Right hindlimb (tissue), 1 donor: ENCODE measurements around the gene JAGN1.
"Not testable (repeated sequence)": the region's sequence is repeated elsewhere in the genome, so short reads cannot be mapped to it uniquely, and the experiment has no call there.

Experiments used
- DNase-seq: peaks from one replicate; pipeline ENCODE4 v3.0.0-alpha.2; 2018

Gene JAGN1

DNA sequence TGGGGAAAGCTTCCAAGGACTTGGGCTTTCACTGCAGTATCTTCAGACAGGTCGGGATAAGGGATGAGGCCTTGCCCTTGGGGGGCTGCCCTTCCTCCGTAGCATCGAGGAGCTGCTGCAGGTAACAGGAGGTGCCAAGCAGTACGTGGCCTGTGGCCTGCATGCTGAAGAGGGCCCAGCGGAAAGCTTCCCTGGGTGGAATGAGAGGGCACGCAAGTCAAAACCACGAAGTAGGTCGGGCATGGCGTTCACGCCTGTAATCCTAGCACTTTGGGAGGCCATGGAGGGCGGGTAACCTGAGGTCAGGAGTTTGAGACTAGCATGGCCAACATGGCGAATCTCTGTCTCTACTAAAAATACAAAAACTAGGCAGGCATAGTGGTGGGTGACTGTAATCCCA, 23.3 kb upstream of the JAGN1 start:
- DNase-seq = no peak

DNA sequence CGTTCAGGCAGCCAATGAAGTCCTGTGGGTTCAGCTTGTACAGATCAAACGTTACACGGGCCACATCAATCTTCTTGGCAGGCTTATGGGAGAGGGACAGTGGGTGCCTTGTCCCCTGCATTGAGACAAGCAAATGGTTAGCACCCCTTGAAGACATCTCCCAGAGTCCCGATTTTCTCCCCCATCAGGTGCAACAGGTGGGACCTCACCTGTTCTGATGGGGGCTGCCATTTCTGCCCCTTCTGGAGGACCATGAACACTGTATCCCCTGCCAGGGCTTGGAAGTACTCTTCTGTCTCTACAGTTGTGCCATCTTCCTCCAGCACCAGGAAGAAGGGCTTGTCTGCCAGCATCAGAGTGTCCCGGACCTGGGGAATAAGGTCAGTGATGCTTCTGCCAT, 20.5 kb upstream of the JAGN1 start:
- DNase-seq = no peak

- no peak for DNase-seq
Observed at GRCh38 chr3:9870978-9871377, 19.4 kb upstream of the JAGN1 start.

DNA sequence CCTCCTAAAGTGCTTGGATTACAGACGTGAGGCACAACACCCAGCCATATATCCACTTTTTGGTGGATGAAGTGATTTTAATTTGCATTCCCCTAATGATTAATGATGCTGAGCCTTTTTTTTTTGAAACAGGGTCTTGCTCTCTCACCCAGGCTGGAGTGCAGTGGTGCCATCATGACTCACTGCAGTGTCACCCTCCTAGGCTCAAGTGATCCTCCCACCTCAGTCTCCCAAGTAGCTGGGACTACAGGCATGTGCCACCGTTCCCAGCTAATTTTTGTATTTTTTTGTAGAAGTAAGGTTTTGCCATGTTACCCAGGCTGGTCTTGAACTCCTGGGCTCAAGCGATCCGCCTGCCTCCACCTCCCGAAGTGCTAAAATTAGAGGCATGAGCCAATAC, 18.3 kb upstream of the JAGN1 start:
- not testable (repeated sequence) for DNase-seq

DNA sequence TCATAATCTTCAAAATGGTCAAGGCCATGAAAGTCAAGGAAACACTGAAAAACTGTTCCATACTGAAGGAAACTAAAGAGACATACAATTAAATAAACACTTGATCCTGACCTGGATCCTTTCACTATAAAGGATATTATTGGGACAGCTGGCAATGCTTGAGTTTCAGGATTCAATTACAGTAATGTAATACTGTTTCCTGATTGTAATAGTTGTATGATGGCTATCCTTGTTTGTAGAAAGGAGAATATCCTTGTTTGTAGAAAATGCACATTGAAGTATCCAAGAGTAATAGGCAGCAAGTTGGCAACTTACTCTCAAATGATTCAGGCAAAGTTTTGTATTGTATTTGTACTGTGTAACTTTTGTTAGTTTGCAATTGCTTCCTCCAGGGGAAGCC, 15.0 kb upstream of the JAGN1 start:
- DNase-seq = no peak

GRCh38 chr3:9876255-9876654, 14.2 kb upstream of the JAGN1 start:
- not testable (repeated sequence) for DNase-seq

GRCh38 chr3:9876991-9877390, 13.4 kb upstream of the JAGN1 start:
- DNase-seq = no peak

DNA sequence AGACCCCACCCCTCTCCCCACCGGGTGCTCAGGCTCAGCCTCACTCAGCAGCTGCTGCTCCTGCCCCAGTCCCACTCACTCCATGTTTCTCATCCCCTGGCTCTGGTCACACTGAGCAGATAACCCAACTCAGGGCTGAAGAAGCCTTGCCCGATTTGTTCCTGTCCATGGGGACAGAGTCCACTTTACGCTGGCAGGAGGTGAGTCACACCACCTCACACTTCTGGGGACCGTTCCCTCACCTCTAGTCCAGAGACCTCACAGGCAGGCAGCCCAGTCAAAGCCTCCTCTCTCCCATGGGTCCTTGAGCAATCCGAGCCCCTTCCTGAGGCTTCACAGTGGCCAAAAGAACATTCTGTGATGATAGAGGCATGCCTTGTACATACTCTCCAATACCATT, 11.7 kb upstream of the JAGN1 start:
- no peak for DNase-seq

DNA sequence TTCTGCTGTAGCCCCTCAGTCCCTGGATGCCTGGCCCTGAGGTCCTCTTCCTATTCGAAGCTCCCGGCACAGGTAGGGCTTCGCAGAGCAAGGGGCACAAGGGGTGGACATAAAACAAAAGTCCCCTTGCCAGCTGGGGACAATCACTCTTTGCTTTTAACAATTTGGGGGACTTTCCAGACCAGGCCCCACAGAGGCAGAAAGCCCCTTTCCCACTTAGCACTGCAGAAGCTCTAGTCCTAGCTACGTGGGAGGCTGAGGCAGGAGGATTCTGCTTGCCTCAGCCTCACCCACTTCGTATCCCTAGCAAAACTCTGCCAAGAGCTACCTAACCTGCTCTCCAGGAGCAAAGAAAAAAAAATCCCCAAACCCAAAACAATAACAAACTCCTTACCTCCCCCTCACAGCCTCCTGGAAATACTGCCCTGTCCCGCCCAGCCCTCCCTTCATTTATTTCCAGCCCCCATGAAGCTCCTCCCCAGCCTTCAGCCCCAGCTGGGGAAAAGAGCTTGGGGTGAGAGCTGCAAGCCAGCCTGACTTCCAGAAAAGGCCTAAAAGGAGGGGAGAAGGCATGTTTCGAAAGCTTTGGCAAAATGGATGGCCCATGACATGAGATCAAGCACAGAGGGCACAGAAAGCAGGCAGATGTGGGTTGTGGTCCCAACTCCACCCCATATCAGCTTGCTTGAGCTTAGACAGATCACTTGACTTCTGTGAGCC, 10.4 kb upstream of the JAGN1 start, which contains the start of gene CIDEC:
CIDEC (minus strand) TSS at position 424 of the 720 bp plus-strand sequence. CDS start 1,767 bp downstream, outside the sequence.
- no peak for DNase-seq

- DNase-seq = no peak
Observed at GRCh38 chr3:9881441-9881840, 9.0 kb upstream of the JAGN1 start.

- no peak for DNase-seq
Observed at GRCh38 chr3:9883706-9884554, 6.5 kb upstream of the JAGN1 start.

DNA sequence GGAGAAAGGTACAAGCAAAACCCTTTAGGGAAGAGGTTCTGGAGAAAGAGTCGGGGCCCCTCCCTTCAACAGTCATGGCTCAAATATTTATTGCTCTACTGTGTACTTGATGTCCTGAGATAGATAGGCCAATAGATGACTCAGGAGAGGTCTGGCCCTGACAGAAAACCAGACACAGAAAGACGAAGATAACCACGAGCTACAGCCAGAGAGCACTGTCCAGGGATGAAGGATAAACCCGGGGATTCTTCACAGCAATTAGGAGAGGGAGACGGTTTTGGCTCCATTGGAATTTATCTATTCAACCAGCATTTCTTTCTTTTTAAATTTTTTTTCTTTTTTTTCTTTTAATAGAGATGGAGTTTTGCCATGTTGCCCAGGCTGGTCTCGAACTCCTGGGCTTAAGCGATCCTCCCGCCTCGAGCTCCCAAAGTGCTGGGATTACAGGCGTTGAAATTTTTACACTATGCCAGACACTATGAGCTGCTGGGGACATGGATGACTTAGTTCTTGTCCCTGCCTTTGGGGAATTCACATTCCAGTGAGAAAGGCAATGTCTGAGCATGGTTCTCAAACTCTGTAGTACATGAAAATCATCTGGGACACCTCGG, 5.8 kb upstream of the JAGN1 start:
- DNase-seq = no peak

DNA sequence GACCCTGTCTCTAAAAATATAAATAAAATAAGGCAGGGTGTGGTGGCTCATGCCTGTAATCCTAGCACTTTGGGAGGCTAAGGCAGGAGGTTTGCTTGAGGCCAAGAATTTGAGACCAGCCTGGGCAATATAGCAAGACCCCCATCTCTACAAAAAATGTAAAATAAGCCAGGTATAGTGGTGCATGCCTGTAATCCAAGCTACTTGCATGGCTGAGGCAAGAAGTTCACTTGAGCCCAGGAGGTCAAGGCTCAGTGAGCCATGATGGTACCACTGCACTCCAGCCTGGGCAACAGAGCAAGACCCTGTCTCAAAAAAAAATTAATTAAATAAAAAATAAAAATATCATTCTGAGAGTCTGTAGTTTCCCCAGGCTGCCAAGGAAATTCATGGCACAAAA, 4.1 kb upstream of the JAGN1 start:
- DNase-seq = no peak

GRCh38 chr3:9887480-9887879, 2.9 kb upstream of the JAGN1 start:
- no peak for DNase-seq

GRCh38 chr3:9888540-9888939, 1.9 kb upstream of the JAGN1 start:
- no peak for DNase-seq

DNA sequence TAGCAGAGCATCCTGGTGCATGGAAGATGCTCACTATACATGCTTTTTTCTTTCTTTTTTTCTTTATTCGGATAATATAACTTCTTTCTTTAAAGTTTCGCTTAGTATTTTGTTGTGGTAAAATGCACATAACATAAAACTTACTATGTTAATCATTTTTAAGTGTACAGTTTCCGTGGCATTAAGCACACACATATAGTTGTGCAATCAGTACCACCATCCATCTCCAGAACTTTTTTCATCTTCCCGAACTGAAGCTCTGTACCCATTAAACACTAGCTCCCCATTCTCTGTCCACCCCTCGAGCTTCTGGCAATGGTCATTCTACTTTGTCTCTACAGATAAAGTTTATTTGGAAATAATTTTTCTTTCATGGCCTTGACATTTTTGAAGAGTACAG, 1.0 kb upstream of the JAGN1 start:
- DNase-seq = no peak

DNA sequence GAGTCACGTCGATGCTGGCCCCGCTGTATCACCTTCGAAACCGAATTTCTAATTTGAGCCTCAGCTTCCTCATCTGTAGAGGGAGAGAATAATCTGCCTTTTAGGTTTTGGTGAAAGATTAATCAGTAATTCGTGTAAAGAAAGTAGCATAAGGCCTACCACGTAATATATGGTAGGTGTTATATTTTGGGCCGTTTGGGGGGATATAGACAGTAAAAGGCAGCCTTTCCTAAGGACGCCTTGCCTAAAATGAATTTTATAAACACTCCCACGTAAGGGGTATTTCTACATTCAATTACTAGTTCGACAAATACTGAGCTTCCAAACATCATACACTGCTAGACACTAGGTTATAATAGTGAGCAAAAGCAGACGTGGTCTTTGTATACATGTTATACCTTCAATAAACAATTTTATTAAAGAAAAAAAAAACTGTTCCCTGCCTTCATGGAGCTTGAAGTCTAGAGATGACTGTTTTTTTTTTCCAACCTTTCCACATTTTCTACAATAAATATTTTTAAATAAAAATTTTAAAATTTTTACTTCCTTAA, 737 bp downstream of the JAGN1 start:
- no peak for DNase-seq

DNA sequence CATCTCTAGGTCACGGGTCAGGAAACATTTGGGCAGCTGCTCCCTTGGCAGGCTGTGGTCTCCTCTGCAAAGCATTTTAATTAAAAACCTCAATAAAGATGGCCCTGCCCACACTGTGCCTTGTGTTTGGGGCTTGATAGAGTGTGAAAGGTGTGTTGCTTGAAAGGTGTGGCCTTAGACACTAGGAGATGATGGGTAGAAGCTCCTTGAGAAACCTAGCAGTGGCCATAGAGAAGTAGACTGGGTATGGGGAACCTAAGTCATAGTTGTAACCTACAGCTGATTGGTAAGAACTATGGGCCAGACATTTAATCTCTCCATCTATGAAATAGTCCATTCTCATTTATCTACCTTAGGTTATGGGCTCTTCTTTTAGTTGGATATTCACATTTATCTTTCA, 3.3 kb downstream of the JAGN1 start:
- DNase-seq = no peak

- DNase-seq = not testable (repeated sequence)
Observed at GRCh38 chr3:9895715-9896114, 5.3 kb downstream of the JAGN1 start.

GRCh38 chr3:9896755-9897407, 6.5 kb downstream of the JAGN1 start:
- DNase-seq = not testable (repeated sequence)

DNA sequence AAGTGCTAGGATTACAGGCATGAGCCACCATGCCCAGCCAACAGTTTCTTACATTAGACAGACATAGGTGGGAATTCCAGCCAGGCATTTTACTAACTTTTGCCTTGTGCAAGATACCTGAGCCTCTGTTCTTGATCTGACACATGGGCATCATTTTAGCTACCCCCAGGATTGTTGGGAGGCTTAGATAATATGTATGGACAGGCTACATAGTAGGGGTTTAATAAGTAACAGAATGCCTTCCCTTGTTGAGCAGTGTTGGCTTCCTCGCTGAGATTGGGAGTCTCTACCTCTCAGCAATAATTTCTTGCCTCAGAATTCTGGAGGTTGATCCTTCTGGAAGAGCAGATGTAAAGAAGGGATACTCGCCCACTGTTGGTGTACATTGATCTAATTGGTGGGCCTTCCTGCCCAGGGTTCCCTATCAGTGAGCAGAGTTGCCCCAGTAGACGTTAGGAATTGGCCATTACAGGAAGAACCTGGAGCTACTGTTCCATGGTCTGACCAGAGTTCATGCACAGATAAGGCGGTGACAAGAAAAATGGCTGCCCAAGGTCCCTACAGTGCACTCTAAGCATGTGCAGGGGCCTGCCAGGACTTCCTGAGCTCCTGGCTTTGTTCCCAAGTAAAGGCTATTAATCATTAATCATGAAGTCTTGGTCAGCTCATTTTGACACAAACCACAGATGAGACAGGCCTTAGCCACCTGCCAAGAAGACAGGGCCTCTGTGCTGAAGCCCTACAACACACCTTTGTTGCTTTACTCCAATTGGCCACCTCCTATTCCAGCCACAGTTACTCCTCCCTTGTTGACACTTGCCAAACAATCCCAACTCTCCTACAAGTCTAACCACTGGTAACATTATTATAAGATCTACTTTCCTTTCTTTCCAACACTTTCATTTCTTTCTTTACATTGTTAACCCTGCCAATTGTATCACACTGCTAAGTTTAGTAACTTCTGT, 7.3 kb downstream of the JAGN1 start:
- no peak for DNase-seq
